Astrocyte of the cerebellum (primary cell): Measurements from ENCODE around the gene FMO1.

Experiments
- DNase-seq: peaks from one replicate; pipeline ENCODE4 v3.0.0-alpha.2; 2011; ENCODE audit warnings: low read depth
- H3K4me3 ChIP-seq: 2 replicates; pipeline ENCODE4 v1.5.1; 2011; ENCODE audit warnings: mild to moderate bottlenecking, low read depth, low read length, moderate library complexity
- in situ Hi-C: cut with HindIII; loops from 2 replicates; pipeline ENCODE4 v1.10.0; 2017; ENCODE audit warnings: low sequenced_read_pairs
- TF ChIP-seq, protein P1 (sequence below): IDR thresholded peaks from 2 replicates; pipeline ENCODE4 v1.5.1; 2012; ENCODE audit warnings: low read length, low read depth, moderate library complexity, mild to moderate bottlenecking; ENCODE audit errors: missing control alignments

Gene FMO1

DNA sequence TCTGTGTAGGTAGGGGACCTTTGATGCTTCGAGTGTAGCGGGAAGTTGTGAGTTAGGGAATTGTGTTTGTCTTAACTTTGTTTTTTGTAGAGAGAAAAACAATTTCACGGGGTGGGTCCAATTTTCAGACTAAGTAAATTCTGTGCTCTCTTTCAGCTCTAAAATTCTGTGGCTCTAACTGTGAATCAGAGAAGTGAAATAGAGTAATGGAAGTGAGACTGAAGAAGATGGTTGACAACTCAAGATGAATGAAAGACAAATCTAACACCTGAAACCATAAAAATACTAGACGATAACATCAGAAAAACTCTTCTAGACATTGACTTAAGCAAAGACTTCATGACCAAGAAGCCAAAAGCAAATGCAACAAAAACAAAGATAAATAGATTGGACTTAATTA is 4.4 kb upstream of the FMO1 start:
- H3K4me3 ChIP-seq: no peak overlapping the region
- in situ Hi-C loops: no loop called here
- no peak for DNase-seq
- TF ChIP-seq, protein P1, sequence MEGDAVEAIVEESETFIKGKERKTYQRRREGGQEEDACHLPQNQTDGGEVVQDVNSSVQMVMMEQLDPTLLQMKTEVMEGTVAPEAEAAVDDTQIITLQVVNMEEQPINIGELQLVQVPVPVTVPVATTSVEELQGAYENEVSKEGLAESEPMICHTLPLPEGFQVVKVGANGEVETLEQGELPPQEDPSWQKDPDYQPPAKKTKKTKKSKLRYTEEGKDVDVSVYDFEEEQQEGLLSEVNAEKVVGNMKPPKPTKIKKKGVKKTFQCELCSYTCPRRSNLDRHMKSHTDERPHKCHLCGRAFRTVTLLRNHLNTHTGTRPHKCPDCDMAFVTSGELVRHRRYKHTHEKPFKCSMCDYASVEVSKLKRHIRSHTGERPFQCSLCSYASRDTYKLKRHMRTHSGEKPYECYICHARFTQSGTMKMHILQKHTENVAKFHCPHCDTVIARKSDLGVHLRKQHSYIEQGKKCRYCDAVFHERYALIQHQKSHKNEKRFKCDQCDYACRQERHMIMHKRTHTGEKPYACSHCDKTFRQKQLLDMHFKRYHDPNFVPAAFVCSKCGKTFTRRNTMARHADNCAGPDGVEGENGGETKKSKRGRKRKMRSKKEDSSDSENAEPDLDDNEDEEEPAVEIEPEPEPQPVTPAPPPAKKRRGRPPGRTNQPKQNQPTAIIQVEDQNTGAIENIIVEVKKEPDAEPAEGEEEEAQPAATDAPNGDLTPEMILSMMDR: no peak

DNA sequence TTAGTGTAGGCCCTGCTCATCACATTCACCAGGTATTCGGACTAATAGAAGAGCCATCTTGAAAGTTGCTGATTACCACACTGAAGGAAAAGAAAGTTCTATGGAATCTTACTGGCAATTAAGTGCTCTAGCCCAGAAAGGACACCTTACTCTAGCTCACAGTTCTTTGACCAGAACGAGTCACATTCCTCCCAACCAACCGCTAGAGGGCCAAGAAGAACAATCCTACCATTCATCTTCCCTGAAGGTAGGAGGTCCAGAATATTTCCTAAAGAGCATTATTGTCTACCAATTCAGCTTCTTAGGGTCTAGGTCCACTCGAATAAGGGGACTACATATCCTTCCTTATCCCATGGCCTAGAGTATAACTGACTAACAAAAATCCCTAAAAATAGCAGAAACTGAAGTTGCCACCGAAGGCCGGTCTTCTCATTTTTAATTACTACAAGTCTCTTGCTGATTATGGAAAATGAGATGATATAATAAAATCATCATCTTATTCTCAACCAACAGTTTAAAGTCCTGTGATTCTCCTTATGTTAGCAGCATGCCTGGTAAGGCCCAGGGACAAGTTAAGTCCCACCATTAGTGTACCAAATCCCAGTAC is 2.7 kb upstream of the FMO1 start:
- no peak for DNase-seq
- no peak overlapping the region for H3K4me3 ChIP-seq
- TF ChIP-seq, protein P1: peak; percentile 90
- in situ Hi-C loops: no loop called here

DNA sequence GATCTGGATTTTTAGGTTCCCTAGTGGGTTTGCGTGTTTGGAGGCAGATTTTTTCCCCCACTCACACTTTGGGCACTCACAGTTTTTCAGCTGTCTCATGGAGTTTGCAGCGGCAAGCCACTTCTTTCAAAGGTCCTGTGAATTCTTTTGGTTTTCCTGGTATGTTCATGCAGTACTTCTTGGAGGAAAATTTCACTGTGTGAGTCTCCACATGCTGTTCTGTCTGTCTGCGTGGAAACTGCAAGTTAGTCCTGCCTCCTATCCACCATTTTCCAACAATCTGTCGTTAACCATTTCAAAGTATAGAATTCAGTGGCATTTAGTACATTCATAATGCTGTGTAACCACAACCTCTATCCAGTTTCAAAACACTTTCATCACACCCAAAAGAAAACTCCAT is 793 bp upstream of the FMO1 start:
- TF ChIP-seq, protein P1: no peak
- no peak for DNase-seq

DNA sequence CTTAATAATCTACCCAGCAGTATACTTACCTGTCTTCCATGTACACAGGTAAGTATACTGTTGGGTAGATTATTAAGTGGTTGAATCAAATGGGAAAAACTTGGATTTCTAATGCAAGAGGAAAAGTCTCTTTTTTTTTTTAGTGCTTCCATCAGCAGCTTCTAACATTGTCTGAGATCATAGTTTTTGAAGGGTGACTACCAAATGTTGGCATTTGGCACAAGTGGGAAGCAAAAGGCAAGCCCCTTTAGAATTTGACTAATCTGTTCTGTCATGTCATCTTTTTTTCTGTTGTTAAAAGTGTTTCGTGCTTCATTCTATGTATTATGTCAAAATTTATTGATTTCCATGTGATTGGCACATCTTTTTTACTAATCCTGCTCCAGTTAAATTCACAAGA is 547 bp downstream of the FMO1 start:
- TF ChIP-seq, protein P1: no peak
- no peak for DNase-seq
- H3K4me3 ChIP-seq: no peak overlapping the region
- in situ Hi-C loops: no loop called here

More for the DNA sequence above, 793 bp upstream of the FMO1 start:
- H3K4me3 ChIP-seq: no peak overlapping the region
- in situ Hi-C loops: no loop called here

DNA sequence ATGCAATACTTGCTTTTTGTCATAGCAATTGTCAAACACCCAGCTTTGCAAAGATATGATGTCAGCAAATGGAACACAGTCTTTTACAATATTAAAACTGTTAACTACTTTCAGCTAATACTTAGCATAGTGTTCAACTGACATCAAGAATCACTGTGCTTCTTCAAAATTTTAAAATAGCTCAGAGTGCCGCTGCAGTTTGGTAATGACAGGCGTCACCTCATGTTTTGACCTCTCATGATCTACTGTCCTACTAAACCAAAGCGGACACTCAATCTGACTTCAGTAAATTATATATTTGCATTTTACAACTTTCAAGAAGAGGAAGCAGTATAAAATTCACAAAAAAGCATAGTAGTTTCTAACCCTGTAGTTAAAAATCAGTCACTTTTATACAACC is 2.0 kb downstream of the FMO1 start:
- TF ChIP-seq, protein P1: no peak
- in situ Hi-C loops: no loop called here
- no peak overlapping the region for H3K4me3 ChIP-seq
- DNase-seq: no peak

DNA sequence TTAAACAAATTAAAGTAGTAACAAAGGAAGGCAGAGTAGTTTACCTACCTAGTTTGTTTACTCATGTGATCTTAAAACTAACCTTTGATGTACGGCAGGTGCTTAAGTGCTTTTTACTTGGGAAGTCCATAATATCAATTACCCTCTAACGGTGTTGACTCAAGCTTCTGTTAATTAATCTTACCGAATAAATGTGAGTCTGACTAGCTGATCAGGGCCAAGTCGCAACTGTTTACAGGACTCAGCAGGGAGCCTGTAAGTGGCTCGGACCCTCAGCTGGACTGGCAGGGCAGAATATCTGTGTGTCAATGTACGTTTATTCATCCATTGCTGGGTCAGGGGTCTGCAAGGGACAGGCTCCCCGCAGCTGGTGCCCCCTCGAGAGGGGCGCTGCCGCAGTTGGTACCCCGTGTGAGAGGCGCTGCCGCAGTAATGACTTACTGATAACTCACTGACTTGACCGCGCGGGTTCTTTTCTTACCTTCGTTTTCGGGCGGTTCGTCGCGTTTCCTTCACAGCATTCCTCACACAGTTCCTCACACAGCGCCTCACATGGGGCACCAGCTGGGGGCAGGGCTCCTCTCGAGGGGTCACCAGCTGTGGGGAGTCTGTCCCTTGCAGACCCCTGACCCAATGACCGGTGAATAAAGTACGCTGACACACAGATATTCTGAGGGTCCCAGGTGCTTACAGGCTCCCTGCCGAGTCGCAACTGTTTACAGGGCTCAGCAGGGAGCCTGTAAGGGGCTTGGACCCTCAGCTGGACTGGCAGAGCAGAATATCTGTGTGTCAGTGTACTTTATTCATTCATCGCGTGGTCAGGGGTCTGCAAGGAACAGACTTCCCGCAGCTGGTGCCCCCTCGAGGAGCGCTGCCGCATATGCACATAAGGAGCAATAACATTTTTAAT is 3.0 kb downstream of the FMO1 start:
- in situ Hi-C loops: no loop called here
- TF ChIP-seq, protein P1: peak; percentile 73
- DNase-seq: no peak
- H3K4me3 ChIP-seq: peak overlapping the region; percentile 77
